IMR-90 (cell line): ENCODE measurements around the gene ATP11B.

Experiments used
- BHLHE40 ChIP-seq: fragments of 150-350 bp; IDR thresholded peaks from 2 replicates; pipeline ENCODE4 v1.6.1; 2016; ENCODE audit warnings: mild to moderate bottlenecking, low read depth, low read length
- CTCF ChIP-seq: conservative IDR thresholded peaks from 2 replicates; pipeline ENCODE4 v1.5.1; 2012; ENCODE audit warnings: mild to moderate bottlenecking, low read depth, low read length, improper control_type of control experiment
- FOS ChIP-seq: fragments of 150-350 bp; IDR thresholded peaks from 2 replicates; pipeline ENCODE4 v1.6.1; 2016; ENCODE audit warnings: low read depth, low read length
- MXI1 ChIP-seq: IDR thresholded peaks from 2 replicates; pipeline ENCODE4 v1.6.1; 2012; ENCODE audit warnings: low read depth, mild to moderate bottlenecking, low read length, moderate library complexity, borderline replicate concordance
- POLR2A ChIP-seq: IDR thresholded peaks from 2 replicates; pipeline ENCODE4 v1.6.1; 2012; ENCODE audit warnings: mild to moderate bottlenecking, low read depth, low read length
- RAD21 ChIP-seq: IDR thresholded peaks from 2 replicates; pipeline ENCODE4 v1.6.1; 2012; ENCODE audit warnings: low read length, improper control_type of control experiment
- RCOR1 ChIP-seq: IDR thresholded peaks from 2 replicates; pipeline ENCODE4 v1.6.1; 2012; ENCODE audit warnings: mild to moderate bottlenecking, low read length, improper control_type of control experiment; ENCODE audit not compliant: insufficient replicate concordance
- USF2 ChIP-seq: fragments of 150-350 bp; IDR thresholded peaks from 2 replicates; pipeline ENCODE4 v1.6.1; 2017; ENCODE audit warnings: mild to moderate bottlenecking, antibody characterized with exemption, low read length, low read depth
- TF ChIP-seq, protein P1 (sequence below): fragments of 150-350 bp; IDR thresholded peaks from 2 replicates; pipeline ENCODE4 v1.6.1; 2016; ENCODE audit warnings: low read depth, mild to moderate bottlenecking, low read length, moderate library complexity, borderline replicate concordance

DNA sequence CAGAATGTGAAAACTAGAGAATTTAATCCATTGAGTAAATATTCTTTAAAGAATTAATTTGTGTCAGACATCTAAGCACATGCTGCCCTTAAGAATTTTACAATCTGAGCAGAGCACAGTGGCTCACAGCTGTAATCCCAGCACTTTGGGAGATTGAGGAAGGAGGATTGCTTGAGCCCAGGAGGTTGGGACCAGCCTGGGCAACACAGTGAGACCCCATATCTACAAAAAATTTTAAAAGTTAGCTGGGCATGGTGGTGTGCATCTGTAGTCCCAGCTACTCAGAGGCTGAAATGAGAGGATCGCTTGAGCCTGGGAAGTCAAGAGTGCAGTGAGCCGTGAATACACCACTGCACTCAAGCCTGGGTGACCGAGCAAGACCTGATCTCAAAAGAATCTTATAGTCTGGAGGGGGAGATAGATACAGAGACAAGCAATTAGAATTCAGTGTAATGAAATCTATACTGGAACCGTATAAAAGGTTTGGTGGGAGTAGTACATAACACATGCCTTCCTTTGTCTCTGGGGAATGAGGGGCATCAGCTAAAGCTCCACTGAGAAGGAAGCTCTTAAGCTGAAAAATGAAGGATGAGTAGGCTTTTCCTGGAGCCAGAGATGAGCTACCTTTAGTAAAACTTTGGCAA, 21.2 kb downstream of the ATP11B start:
- TF ChIP-seq CTCF (no peak), POLR2A (no peak), BHLHE40 (no peak), RAD21 (no peak), MXI1 (no peak), USF2 (no peak), RCOR1 (no peak), FOS (no peak)
- TF ChIP-seq, protein P1, sequence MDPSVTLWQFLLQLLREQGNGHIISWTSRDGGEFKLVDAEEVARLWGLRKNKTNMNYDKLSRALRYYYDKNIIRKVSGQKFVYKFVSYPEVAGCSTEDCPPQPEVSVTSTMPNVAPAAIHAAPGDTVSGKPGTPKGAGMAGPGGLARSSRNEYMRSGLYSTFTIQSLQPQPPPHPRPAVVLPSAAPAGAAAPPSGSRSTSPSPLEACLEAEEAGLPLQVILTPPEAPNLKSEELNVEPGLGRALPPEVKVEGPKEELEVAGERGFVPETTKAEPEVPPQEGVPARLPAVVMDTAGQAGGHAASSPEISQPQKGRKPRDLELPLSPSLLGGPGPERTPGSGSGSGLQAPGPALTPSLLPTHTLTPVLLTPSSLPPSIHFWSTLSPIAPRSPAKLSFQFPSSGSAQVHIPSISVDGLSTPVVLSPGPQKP = no peak
